Colon (tissue), 2 donors: ENCODE results near the gene CCL15.

Source experiments
- FAIRE-seq: peaks from 2 replicates; lab custom pipeline; 2012; peaks lifted over from hg19 to GRCh38; lab: Jason Lieb, UNC
- donor health status: control.
- donor health status: control.

CCL15 gene

GRCh38 chr17:35991075-35991474, 10.3 kb downstream of the CCL15 start:
- no peak for FAIRE-seq

- FAIRE-seq, result no peak
These were observed 13.2 kb downstream of the CCL15 start for GRCh38 chr17:35988164-35988563.

- no peak for FAIRE-seq
These were observed 14.7 kb downstream of the CCL15 start, which contains the start of gene CCL14 for GRCh38 chr17:35986643-35987042. CCL14 (minus strand) TSS chr17:35986729; CDS start chr17:35986649, 80 bp downstream.

GRCh38 chr17:35984140-35984539, 17.2 kb downstream of the CCL15 start:
- FAIRE-seq, result no peak

GRCh38 chr17:35982409-35983191, 18.8 kb downstream of the CCL15 start:
- no peak for FAIRE-seq

- FAIRE-seq, result no peak
These were observed 19.4 kb downstream of the CCL15 start for GRCh38 chr17:35981908-35982330.

GRCh38 chr17:35981246-35981645, 20.1 kb downstream of the CCL15 start, which contains the start of gene CCL16:
CCL16 (minus strand) TSS chr17:35981497; CDS start chr17:35981420, 77 bp downstream.
- no peak for FAIRE-seq

- no peak for FAIRE-seq
These were observed 23.0 kb downstream of the CCL15 start for GRCh38 chr17:35978346-35978745.

GRCh38 chr17:35977509-35977908, 23.8 kb downstream of the CCL15 start:
- FAIRE-seq, result no peak

GRCh38 chr17:35973333-35974260, 27.8 kb downstream of the CCL15 start:
- no peak for FAIRE-seq

GRCh38 chr17:35972945-35973332, 28.4 kb downstream of the CCL15 start:
- FAIRE-seq, result no peak

GRCh38 chr17:35972535-35972934, 28.8 kb downstream of the CCL15 start:
- FAIRE-seq, result no peak

- no peak for FAIRE-seq
These were observed 29.3 kb downstream of the CCL15 start for GRCh38 chr17:35972066-35972465.

- no peak for FAIRE-seq
These were observed 31.6 kb downstream of the CCL15 start for GRCh38 chr17:35969558-35970380.

GRCh38 chr17:35968520-35969054, 32.8 kb downstream of the CCL15 start:
- no peak for FAIRE-seq

GRCh38 chr17:35965272-35965671, 36.1 kb downstream of the CCL15 start:
- no peak for FAIRE-seq

GRCh38 chr17:35963663-35964062, 37.7 kb downstream of the CCL15 start:
- no peak for FAIRE-seq

GRCh38 chr17:35953720-35954119, 47.6 kb downstream of the CCL15 start:
- no peak for FAIRE-seq

- no peak for FAIRE-seq
These were observed 52.0 kb downstream of the CCL15 start for GRCh38 chr17:35949401-35949800.

GRCh38 chr17:35948092-35948491, 53.3 kb downstream of the CCL15 start:
- FAIRE-seq, result no peak
